Skeletal muscle tissue (tissue), 4 donors: ENCODE data around the gene PCSK6. TPM values are rescaled to one million over a fixed set of nuclear protein-coding genes. Genes with fewer than 3 reads are reported as not detected.
A peak's percentile ranks its signal among the peaks of the same experiment; 100 is the strongest.
"Not testable (repeated sequence)": the region's sequence is repeated elsewhere in the genome, so short reads cannot be mapped to it uniquely, and the experiment has no call there.

Source experiments
- H3K27ac ChIP-seq: one replicate; pipeline ENCODE4 v1.7.0; 2013; ENCODE audit warnings: mild to moderate bottlenecking, low read depth, low read length, inconsistent platforms
- H3K27me3 ChIP-seq, 3 donors: one replicate each; pipeline ENCODE4 v1.7.0; 2013; ENCODE audit warnings: low read length in 3 of 3; ENCODE audit not compliant: control insufficient read depth in 3 of 3, insufficient read depth in 3 of 3
- H3K36me3 ChIP-seq, 3 donors: one replicate each; pipeline ENCODE4 v1.7.0; 2013; ENCODE audit warnings: low read length in 3 of 3; ENCODE audit not compliant: control insufficient read depth in 3 of 3, insufficient read depth in 3 of 3
- H3K4me1 ChIP-seq, 3 donors: one replicate each; pipeline ENCODE4 v1.7.0; 2013; ENCODE audit warnings: low read length in 3 of 3, mild to moderate bottlenecking in 3 of 3; ENCODE audit not compliant: control insufficient read depth in 3 of 3, insufficient read depth in 3 of 3
- H3K4me3 ChIP-seq, 3 donors: one replicate each; pipeline ENCODE4 v1.7.0; 2013; ENCODE audit warnings: low read length in 3 of 3
- H3K9ac ChIP-seq, 3 donors: one replicate each; pipeline ENCODE4 v1.7.0; 2013; ENCODE audit warnings: low read length in 3 of 3, mild to moderate bottlenecking in 3 of 3, moderate library complexity in 2 of 3, low read depth in 1 of 3
- H3K9me3 ChIP-seq, 3 donors: one replicate each; pipeline ENCODE4 v1.7.0; 2013; ENCODE audit warnings: low read length in 3 of 3; ENCODE audit not compliant: control insufficient read depth in 3 of 3
- total RNA-seq: library from RNA; depleted of rRNA; stranded (reverse); fragments of >200 nt; gene quantifications from one replicate; pipeline ENCODE4 v1.2.3, GENCODE V29; 2014
- donor health status: Osteomylitis.

PCSK6 gene
- total RNA-seq, 1 donor from 2014 or later = 11.5 TPM

- Histone ChIP-seq H3K4me3 (peak overlapping the region in 2 of 3 donors; percentile 4 to 54), H3K27ac (peak overlapping the region; percentile 79), H3K4me1 (peaks cover 34 to 40% (median 34%) of the 10 kb centered on the region in 3 donors), H3K9ac (peak overlapping the region in 1 of 3 donors; percentile 68)
- H3K27me3 ChIP-seq, H3K36me3 ChIP-seq, H3K9me3 ChIP-seq: not testable (repeated sequence)
Observed at GRCh38 chr15:101454781-101455180, 34.7 kb downstream of the PCSK6 start.

DNA sequence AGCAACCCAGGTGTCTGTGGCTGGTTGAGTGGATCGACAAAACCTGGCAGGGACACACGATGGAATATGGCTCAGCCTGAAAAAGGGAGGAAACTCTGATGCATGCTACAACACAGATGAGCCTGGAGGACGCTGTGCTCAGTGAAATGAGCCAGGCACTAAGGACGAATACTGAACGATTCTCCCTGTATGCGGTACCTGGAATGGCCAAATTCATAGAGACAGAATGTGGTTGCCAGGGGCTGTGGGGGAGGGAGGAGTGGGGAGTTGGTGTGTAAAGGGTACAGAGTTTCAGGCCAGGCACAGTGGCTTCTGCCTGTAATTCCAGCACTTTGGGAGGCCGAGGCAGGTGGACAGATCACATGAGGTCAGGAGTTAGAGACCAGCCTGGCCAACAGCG lies 35.1 kb downstream of the PCSK6 start:
- no peaks in the 10 kb centered on the region for H3K36me3 ChIP-seq
- H3K4me3 ChIP-seq = no peak overlapping the region
- no peaks in the 10 kb centered on the region for H3K27me3 ChIP-seq
- no peaks in the 10 kb centered on the region for H3K9me3 ChIP-seq
- no peak overlapping the region for H3K9ac ChIP-seq
- H3K4me1 ChIP-seq = peaks cover 34 to 40% (median 34%) of the 10 kb centered on the region in 3 donors
- no peak overlapping the region for H3K27ac ChIP-seq

DNA sequence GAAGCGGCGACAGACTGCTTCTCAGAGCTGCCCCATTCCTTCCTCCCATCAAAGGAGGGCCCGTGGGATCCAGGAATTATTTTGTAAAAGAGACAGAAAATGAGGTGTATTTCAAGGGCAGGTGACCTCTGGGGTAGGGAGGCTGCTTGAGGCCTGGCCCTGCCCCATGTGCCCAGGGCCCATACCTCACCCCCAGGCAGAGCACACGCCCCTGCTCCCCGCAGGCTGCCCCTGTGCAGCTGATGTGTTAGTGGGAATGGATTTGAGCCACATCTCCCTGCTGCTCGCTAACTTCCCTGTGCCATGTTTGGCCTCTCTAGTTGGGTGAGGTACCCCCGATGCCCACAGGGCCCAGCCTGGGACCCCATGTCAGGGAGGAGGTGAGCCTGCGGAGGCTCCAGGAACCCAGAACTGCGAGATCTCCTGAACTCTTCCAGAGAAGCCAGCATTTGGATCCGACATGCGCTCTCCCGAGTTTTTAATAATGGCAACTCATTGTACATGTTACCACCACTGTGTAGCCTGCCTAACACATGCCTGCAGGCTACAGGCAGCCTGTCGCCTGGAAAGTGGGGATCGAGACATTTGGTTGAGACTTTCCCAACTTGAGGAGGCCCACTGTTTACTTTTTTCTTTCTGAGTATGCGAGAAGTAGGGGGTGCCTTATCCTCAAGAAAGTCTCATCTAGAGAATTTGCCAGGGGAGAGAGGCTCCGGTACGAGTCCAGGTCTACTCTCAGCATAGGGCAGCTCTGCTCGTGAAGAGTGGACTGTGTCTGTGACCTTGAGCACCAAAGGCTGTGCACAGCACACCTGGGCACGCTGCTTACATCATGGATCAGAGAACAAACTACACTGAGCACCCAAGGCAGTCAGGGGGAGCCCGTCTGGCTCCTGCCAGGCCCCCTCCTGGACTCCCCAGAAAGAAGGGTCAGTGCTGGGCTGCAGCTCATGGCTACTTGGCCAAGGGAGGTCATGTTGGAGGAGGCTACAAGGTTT lies 36.1 kb downstream of the PCSK6 start:
- no peaks in the 10 kb centered on the region for H3K9me3 ChIP-seq
- peaks cover 30 to 42% (median 32%) of the 10 kb centered on the region in 3 donors for H3K4me1 ChIP-seq
- no peaks in the 10 kb centered on the region for H3K27me3 ChIP-seq
- H3K27ac ChIP-seq = no peak overlapping the region
- H3K9ac ChIP-seq = no peak overlapping the region
- no peak overlapping the region for H3K4me3 ChIP-seq
- H3K36me3 ChIP-seq = no peaks in the 10 kb centered on the region

DNA sequence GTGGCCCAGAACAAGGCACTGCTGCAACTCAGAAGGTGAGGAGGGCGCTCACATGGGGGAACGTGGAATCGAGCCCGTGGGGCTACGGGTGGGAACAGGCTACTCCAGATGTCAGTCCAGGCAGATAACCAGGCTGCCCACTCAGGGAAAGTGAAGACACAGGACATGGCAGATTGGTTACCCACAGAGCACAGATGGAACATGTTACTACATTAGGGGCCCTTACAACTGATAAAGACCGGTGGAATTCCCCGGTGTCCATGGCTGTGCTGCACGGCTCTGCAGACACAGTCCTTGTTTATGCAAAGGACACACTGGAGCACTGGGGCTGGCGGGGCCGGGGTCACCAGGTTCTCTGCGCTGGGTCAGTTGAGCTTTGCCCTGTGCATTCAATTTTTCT lies 36.9 kb downstream of the PCSK6 start:
- Histone ChIP-seq H3K9me3 (no peaks in the 10 kb centered on the region), H3K27ac (peak overlapping the region; percentile 33), H3K9ac (no peak overlapping the region), H3K27me3 (no peaks in the 10 kb centered on the region), H3K36me3 (no peaks in the 10 kb centered on the region), H3K4me3 (no peak overlapping the region), H3K4me1 (peaks cover 30 to 44% (median 32%) of the 10 kb centered on the region in 3 donors)

- Histone ChIP-seq H3K9ac (no peak overlapping the region), H3K27ac (peak overlapping the region; percentile 33), H3K9me3 (no peaks in the 10 kb centered on the region), H3K4me1 (peaks cover 33 to 49% (median 35%) of the 10 kb centered on the region in 3 donors), H3K4me3 (no peak overlapping the region), H3K27me3 (no peaks in the 10 kb centered on the region), H3K36me3 (no peaks in the 10 kb centered on the region)
Observed at GRCh38 chr15:101451846-101452245, 37.7 kb downstream of the PCSK6 start.

DNA sequence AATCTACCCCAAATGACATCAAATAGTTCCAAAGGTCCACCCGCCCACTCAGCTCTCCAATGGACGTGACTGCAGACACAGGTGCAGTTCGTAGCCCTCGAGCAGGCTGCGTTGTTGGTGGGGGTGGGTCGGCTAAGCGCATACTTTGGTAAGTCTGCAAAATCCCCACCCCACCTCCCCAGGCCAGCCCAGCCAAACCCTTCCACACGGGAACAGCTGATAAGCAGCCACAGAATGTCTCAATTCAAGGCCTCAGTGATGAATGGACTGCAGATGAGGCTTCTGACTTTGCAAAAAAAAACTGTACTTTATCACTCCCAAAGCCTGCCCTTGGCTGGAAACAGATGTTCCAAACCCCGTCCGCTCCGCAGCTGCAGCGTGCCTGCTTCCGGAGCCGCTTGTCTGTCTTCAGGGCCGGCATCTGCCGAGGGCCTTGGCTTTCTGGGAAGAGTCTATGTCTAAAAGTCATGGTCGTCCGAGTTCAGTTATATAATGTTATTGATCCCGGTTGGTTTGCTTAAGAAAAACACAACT lies 38.2 kb downstream of the PCSK6 start:
- Histone ChIP-seq H3K9me3 (no peaks in the 10 kb centered on the region), H3K9ac (peak overlapping the region in 1 of 3 donors; percentile 45), H3K36me3 (no peaks in the 10 kb centered on the region), H3K27ac (peak overlapping the region; percentile 33), H3K4me1 (peaks cover 34 to 49% (median 36%) of the 10 kb centered on the region in 3 donors), H3K27me3 (no peaks in the 10 kb centered on the region), H3K4me3 (peak overlapping the region; percentile 0 to 49 (median 39))

DNA sequence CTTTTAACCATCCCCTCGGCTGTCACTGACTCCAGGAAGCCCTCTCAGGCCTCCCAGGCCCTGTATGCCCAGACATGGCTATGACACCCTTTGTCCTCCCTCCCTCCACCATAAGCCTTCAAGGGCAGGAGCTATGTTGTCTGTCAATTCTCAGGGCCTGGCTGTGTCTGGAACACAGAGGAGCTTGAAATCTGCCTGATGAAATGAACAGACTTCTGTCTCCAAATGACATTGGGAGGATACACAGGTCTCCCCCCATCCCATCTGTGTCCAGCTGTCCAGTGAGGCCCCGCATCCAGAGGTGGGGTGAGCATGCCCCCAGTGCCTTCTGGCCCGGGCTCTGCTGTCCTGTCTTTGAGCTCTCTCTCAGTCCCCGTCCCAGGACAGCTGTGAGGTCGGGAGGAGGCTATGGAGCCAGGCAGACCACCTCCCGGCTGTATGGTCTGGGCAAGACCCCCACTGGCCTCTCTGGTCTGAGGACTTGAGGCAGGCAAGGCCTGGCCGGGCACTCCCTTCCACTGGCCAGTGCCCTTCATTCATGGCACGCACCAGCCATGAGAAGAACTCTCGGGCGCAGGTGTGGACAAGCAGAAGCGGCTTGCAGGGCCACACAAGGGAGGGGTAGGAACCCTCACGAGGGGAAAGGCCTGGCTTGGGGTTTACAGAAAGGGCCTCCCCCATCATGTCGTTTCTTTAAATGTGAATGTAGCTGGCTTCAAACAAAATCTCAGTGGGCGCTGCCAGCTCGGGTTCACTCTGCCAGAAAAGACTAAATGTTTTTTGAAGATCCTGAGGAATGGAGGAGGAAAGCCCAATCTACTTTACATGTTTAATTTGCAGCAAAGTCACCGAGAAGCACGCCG lies 38.9 kb downstream of the PCSK6 start:
- H3K27ac ChIP-seq = peak overlapping the region; percentile 33
- H3K9me3 ChIP-seq = no peaks in the 10 kb centered on the region
- peaks cover 34 to 49% (median 36%) of the 10 kb centered on the region in 3 donors for H3K4me1 ChIP-seq

GRCh38 chr15:101449471-101450402 lies 39.8 kb downstream of the PCSK6 start:
- no peaks in the 10 kb centered on the region for H3K36me3 ChIP-seq
- H3K4me1 ChIP-seq = peaks cover 27 to 43% (median 31%) of the 10 kb centered on the region in 3 donors
- no peaks in the 10 kb centered on the region for H3K9me3 ChIP-seq
- H3K9ac ChIP-seq = peak overlapping the region in 1 of 3 donors; percentile 33
- H3K4me3 ChIP-seq = no peak overlapping the region
- no peak overlapping the region for H3K27ac ChIP-seq
- no peaks in the 10 kb centered on the region for H3K27me3 ChIP-seq

More for the DNA sequence above, 38.9 kb downstream of the PCSK6 start:
- H3K4me3 ChIP-seq = peak overlapping the region in 1 of 3 donors; percentile 0
- H3K9ac ChIP-seq = peak overlapping the region in 1 of 3 donors; percentile 33
- no peaks in the 10 kb centered on the region for H3K27me3 ChIP-seq
- H3K36me3 ChIP-seq = no peaks in the 10 kb centered on the region

GRCh38 chr15:101448336-101448735 lies 41.2 kb downstream of the PCSK6 start:
- no peaks in the 10 kb centered on the region for H3K36me3 ChIP-seq
- no peak overlapping the region for H3K9ac ChIP-seq
- H3K4me1 ChIP-seq = peaks cover 27 to 39% (median 31%) of the 10 kb centered on the region in 3 donors
- H3K9me3 ChIP-seq = no peaks in the 10 kb centered on the region
- H3K27me3 ChIP-seq = no peaks in the 10 kb centered on the region
- H3K4me3 ChIP-seq = no peak overlapping the region
- H3K27ac ChIP-seq = no peak overlapping the region
